ENCODE measurements around the gene ARHGEF4. TPM values are rescaled to one million over a fixed set of nuclear protein-coding genes. Genes with fewer than 3 reads are reported as not detected.

The ARHGEF4 gene
- total RNA-seq, 1 experiment from 2014 or later = 21.8 TPM

GRCh38 chr2:130830538-130830937 lies 6.2 kb upstream of the ARHGEF4 start:
- H3K27ac Mint-ChIP-seq = no peak overlapping the region

More at GRCh38 chr2:130830538-130830937, 6.2 kb upstream of the ARHGEF4 start:
- peaks cover 6% of the 10 kb centered on the region for H3K4me1 Mint-ChIP-seq
- ChIA-PET CTCF (no interaction called here), POLR2A (no interaction called here)
- ATAC-seq = no peak
- no peaks in the 10 kb centered on the region for H3K36me3 Mint-ChIP-seq
- H3K4me3 Mint-ChIP-seq = no peak overlapping the region
- H3K27me3 Mint-ChIP-seq (ENCODE audit: low read depth) = peaks cover 8% of the 10 kb centered on the region
- TF ChIP-seq JAZF1 (CRISPR knock-in tag; IDR thresholded peaks at IDR 0.05) (no peak), SMAD4 (CRISPR knock-in tag; IDR thresholded peaks at IDR 0.05) (no peak), ATF2 (CRISPR knock-in tag; IDR thresholded peaks at IDR 0.05; ENCODE audit: borderline replicate concordance, low read depth) (no peak), CTCF (IDR thresholded peaks at IDR 0.05) (no peak), ZBTB21 (CRISPR knock-in tag; IDR thresholded peaks at IDR 0.05; ENCODE audit: borderline replicate concordance) (no peak), CREM (CRISPR knock-in tag; IDR thresholded peaks at IDR 0.05) (no peak), PREB (CRISPR knock-in tag; IDR thresholded peaks at IDR 0.05; ENCODE audit: borderline replicate concordance) (no peak), TCF7 (CRISPR knock-in tag; IDR thresholded peaks at IDR 0.05; ENCODE audit: low read depth) (no peak), USF1 (CRISPR knock-in tag; IDR thresholded peaks at IDR 0.05) (no peak), ZNF512 (CRISPR knock-in tag; IDR thresholded peaks at IDR 0.05; ENCODE audit: borderline replicate concordance) (no peak), SMAD3 (CRISPR knock-in tag; IDR thresholded peaks at IDR 0.05; ENCODE audit: borderline replicate concordance) (no peak), NR2C2 (CRISPR knock-in tag; IDR thresholded peaks at IDR 0.05) (no peak), ETV6 (CRISPR knock-in tag; IDR thresholded peaks at IDR 0.05) (no peak), KAT7 (CRISPR knock-in tag; IDR thresholded peaks at IDR 0.05; ENCODE audit: borderline replicate concordance) (no peak), GTF2I (CRISPR knock-in tag; conservative IDR thresholded peaks at IDR 0.05) (no peak), E2F1 (CRISPR knock-in tag; IDR thresholded peaks at IDR 0.05) (no peak), ZNF425 (CRISPR knock-in tag; conservative IDR thresholded peaks at IDR 0.05) (no peak)
- TF ChIP-seq, protein P1, sequence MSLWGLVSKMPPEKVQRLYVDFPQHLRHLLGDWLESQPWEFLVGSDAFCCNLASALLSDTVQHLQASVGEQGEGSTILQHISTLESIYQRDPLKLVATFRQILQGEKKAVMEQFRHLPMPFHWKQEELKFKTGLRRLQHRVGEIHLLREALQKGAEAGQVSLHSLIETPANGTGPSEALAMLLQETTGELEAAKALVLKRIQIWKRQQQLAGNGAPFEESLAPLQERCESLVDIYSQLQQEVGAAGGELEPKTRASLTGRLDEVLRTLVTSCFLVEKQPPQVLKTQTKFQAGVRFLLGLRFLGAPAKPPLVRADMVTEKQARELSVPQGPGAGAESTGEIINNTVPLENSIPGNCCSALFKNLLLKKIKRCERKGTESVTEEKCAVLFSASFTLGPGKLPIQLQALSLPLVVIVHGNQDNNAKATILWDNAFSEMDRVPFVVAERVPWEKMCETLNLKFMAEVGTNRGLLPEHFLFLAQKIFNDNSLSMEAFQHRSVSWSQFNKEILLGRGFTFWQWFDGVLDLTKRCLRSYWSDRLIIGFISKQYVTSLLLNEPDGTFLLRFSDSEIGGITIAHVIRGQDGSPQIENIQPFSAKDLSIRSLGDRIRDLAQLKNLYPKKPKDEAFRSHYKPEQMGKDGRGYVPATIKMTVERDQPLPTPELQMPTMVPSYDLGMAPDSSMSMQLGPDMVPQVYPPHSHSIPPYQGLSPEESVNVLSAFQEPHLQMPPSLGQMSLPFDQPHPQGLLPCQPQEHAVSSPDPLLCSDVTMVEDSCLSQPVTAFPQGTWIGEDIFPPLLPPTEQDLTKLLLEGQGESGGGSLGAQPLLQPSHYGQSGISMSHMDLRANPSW (CRISPR knock-in tag; conservative IDR thresholded peaks at IDR 0.05; ENCODE audit: low read depth) = no peak
- TF ChIP-seq, protein P2, sequence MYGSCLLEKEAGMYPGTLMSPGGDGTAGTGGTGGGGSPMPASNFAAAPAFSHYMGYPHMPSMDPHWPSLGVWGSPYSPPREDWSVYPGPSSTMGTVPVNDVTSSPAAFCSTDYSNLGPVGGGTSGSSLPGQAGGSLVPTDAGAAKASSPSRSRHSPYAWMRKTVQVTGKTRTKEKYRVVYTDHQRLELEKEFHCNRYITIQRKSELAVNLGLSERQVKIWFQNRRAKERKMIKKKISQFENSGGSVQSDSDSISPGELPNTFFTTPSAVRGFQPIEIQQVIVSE (CRISPR knock-in tag; IDR thresholded peaks at IDR 0.05; ENCODE audit: borderline replicate concordance) = no peak
- TF ChIP-seq, protein P3, sequence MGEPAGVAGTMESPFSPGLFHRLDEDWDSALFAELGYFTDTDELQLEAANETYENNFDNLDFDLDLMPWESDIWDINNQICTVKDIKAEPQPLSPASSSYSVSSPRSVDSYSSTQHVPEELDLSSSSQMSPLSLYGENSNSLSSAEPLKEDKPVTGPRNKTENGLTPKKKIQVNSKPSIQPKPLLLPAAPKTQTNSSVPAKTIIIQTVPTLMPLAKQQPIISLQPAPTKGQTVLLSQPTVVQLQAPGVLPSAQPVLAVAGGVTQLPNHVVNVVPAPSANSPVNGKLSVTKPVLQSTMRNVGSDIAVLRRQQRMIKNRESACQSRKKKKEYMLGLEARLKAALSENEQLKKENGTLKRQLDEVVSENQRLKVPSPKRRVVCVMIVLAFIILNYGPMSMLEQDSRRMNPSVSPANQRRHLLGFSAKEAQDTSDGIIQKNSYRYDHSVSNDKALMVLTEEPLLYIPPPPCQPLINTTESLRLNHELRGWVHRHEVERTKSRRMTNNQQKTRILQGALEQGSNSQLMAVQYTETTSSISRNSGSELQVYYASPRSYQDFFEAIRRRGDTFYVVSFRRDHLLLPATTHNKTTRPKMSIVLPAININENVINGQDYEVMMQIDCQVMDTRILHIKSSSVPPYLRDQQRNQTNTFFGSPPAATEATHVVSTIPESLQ (CRISPR knock-in tag; IDR thresholded peaks at IDR 0.05) = no peak
- no peak for DNase-seq (ENCODE audit: low spot score)
- no peaks in the 10 kb centered on the region for H3K9me3 Mint-ChIP-seq
